Suprapubic skin (tissue), 4 donors: ENCODE data around the gene SLC26A4. TPM values are rescaled to one million over a fixed set of nuclear protein-coding genes. Genes with fewer than 3 reads are reported as not detected.

Experiments
- DNase-seq, 2 donors: peaks; one replicate each; pipeline ENCODE4 v3.0.0-alpha.2; 2019; ENCODE audit warnings: low spot score in 2 of 2
- H3K27ac ChIP-seq: fragments of 200-600 bp; sonication (generic); one replicate; pipeline ENCODE4 v1.5.1; 2019
- H3K27me3 ChIP-seq: fragments of 200-600 bp; sonication (generic); one replicate; pipeline ENCODE4 v1.5.1; 2019
- H3K36me3 ChIP-seq: fragments of 200-600 bp; sonication (generic); one replicate; pipeline ENCODE4 v1.5.1; 2019
- H3K4me1 ChIP-seq: fragments of 200-600 bp; sonication (generic); one replicate; pipeline ENCODE4 v1.5.1; 2019
- H3K4me3 ChIP-seq: fragments of 200-600 bp; sonication (generic); one replicate; pipeline ENCODE4 v1.5.1; 2019; ENCODE audit warnings: mild to moderate bottlenecking
- H3K9me3 ChIP-seq: fragments of 200-600 bp; sonication (generic); one replicate; pipeline ENCODE4 v1.5.1; 2019
- EP300 ChIP-seq: sonication (generic); formaldehyde crosslinking; IDR thresholded peaks from one replicate; pipeline ENCODE4 v1.6.1; 2017; ENCODE audit warnings: antibody characterized with exemption
- POLR2A ChIP-seq, 2 donors: fragments of 450-650 bp; IDR thresholded peaks; one replicate each; pipeline ENCODE4 v1.6.1; 2017; ENCODE audit warnings: antibody characterized with exemption in 2 of 2, mild to moderate bottlenecking in 2 of 2, moderate library complexity in 2 of 2
- POLR2AphosphoS5 ChIP-seq, 3 donors: sonication (generic); formaldehyde crosslinking; IDR thresholded peaks; one replicate each; pipeline ENCODE4 v1.6.1; 2017; ENCODE audit warnings: antibody characterized with exemption in 3 of 3
- WGBS: methylation state at CpG from one replicate; pipeline ENCODE4 v1.1.5; 2018; 5-methylcytosine and 5-hydroxymethylcytosine counted together
- total RNA-seq, 4 donors: library from RNA; depleted of rRNA; stranded (reverse); fragments of >200 nt; gene quantifications; one replicate each; pipeline ENCODE4 v1.1.0, GENCODE V29; 2016
- TF ChIP-seq, protein P1 (sequence below), 2 donors: fragments of 200-600 bp in 1 of 2; fragments of 450-650 bp in 1 of 2; sonication (generic) in 1 of 2; IDR thresholded peaks; one replicate each; pipeline ENCODE4 v1.5.1; 2016 to 2019; ENCODE audit warnings: antibody characterized with exemption in 2 of 2, mild to moderate bottlenecking in 1 of 2, moderate library complexity in 1 of 2

SLC26A4 gene
- total RNA-seq, 4 donors from 2014 or later, result 0.13 to 0.26 (median 0.24) TPM; not detected in 1

DNA sequence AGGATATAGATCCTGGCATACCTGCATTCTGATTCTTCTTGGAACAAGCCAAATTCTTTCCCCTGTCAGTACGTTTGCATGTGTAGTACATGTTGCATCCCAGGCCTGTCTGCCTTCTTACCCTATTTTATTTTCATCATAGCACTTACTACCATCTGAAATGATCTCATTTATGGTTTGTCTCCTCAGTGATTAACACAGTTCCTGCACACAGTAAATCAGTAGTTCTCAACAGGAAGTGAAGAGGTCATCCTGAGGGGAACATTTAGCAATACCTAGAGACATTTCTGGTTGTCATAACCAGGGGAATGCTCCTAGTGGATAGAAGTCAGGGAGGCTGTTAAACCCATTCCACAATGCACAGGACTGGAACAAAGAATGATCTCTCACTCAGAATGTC is 38.2 kb upstream of the SLC26A4 start:
- Histone ChIP-seq H3K27me3 (no peaks in the 10 kb centered on the region), H3K36me3 (peaks cover 21% of the 10 kb centered on the region), H3K27ac (no peak overlapping the region), H3K4me1 (no peaks in the 10 kb centered on the region), H3K9me3 (no peaks in the 10 kb centered on the region), H3K4me3 (no peak overlapping the region)
- TF ChIP-seq EP300 (no peak), POLR2AphosphoS5 (IDR thresholded peaks at IDR 0.05) (no peak), POLR2A (IDR thresholded peaks at IDR 0.05) (no peak)
- TF ChIP-seq, protein P1, sequence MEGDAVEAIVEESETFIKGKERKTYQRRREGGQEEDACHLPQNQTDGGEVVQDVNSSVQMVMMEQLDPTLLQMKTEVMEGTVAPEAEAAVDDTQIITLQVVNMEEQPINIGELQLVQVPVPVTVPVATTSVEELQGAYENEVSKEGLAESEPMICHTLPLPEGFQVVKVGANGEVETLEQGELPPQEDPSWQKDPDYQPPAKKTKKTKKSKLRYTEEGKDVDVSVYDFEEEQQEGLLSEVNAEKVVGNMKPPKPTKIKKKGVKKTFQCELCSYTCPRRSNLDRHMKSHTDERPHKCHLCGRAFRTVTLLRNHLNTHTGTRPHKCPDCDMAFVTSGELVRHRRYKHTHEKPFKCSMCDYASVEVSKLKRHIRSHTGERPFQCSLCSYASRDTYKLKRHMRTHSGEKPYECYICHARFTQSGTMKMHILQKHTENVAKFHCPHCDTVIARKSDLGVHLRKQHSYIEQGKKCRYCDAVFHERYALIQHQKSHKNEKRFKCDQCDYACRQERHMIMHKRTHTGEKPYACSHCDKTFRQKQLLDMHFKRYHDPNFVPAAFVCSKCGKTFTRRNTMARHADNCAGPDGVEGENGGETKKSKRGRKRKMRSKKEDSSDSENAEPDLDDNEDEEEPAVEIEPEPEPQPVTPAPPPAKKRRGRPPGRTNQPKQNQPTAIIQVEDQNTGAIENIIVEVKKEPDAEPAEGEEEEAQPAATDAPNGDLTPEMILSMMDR (IDR thresholded peaks at IDR 0.05), result no peak
- 68% methylated on average over 1 of the region's 1 CpG for WGBS
- DNase-seq, result no peak

DNA sequence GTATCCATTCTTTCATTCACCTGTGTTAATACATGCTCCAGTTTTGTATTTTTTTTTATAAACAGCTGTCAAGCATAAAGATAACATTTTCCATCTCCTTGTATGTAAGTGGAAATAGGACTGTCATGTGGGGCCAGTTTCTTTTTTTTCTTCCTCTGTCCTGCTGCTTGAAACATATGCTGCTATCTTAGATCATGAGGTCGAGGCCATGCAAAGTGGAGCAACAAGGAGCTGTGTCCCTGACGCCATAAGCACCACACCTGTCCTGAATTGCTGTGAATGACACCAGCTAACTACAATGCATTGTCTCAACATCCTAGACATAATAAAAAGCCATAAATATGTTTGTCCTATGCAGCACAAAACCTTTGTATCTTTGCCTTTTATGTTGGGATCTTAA is 37.7 kb upstream of the SLC26A4 start:
- no peak for DNase-seq
- Histone ChIP-seq H3K36me3 (peaks cover 21% of the 10 kb centered on the region), H3K9me3 (no peaks in the 10 kb centered on the region), H3K4me3 (no peak overlapping the region), H3K27me3 (no peaks in the 10 kb centered on the region), H3K27ac (no peak overlapping the region), H3K4me1 (no peaks in the 10 kb centered on the region)
- TF ChIP-seq POLR2A (IDR thresholded peaks at IDR 0.05), result no peak
- TF ChIP-seq POLR2AphosphoS5 (IDR thresholded peaks at IDR 0.05), result no peak
- TF ChIP-seq, protein P1 (IDR thresholded peaks at IDR 0.05), result no peak
- no peak for TF ChIP-seq EP300
- 69% methylated on average over 2 of the region's 2 CpGs for WGBS

DNA sequence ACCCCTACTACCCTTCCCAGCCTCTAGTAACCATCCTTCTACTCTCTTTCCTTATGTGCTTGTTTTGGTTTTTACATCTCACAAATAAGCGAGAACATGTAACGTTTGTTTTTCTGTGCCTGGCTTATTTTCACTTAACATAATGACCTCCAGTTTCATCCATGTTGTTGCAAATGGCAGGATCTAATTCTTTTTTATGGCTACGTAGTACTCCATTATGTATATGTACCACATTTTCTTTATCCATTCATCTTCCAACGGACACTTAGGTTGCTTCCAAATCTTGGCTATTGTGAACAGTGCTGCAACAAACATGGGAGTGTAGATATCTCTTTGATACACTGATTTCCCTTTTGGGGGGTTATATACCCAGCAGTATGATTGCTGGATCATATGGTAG is 33.6 kb upstream of the SLC26A4 start:
- Histone ChIP-seq H3K27me3 (no peaks in the 10 kb centered on the region), H3K4me1 (no peaks in the 10 kb centered on the region), H3K4me3 (no peak overlapping the region), H3K27ac (no peak overlapping the region), H3K36me3 (peaks cover 3% of the 10 kb centered on the region), H3K9me3 (no peaks in the 10 kb centered on the region)
- DNase-seq, result no peak
- 97% methylated on average over 4 of the region's 4 CpGs for WGBS
- no peak for TF ChIP-seq POLR2A (IDR thresholded peaks at IDR 0.05)
- no peak for TF ChIP-seq EP300

DNA sequence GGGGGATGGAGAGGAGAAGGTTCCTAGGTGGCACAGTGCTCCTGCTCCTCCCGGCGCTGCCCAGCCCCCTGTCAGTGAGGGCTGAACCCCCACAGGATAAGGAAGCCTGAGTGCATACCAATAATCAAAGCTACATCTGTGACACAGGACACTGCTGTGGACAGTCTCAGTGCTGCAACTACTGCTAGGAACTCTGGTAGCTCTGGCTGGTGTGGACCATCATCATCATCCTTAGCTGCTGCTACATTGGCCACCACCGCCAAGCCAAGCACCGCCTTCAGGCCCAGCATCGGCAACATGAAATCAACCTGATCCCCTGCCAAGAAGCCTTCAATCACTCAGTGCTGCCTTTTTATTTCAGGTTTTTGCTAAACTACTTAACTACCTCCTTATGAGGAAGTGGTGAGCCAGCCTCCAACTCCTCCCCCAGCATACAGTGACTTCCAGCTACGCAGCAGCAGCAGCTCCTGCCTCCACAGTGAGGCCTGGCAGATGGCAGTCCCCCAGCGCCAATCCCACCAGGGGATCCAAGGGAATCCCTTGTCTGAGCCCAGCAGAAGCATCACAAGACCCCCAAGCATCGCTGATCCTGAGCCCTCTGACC is 32.1 kb upstream of the SLC26A4 start:
- TF ChIP-seq EP300, result no peak
- no peak for TF ChIP-seq POLR2A (IDR thresholded peaks at IDR 0.05)
- TF ChIP-seq, protein P1 (IDR thresholded peaks at IDR 0.05), result no peak
- no peak for TF ChIP-seq POLR2AphosphoS5 (IDR thresholded peaks at IDR 0.05)
- H3K27ac ChIP-seq, result no peak overlapping the region
- H3K4me3 ChIP-seq, result no peak overlapping the region
- peaks cover 3% of the 10 kb centered on the region for H3K36me3 ChIP-seq
- no peaks in the 10 kb centered on the region for H3K4me1 ChIP-seq
- DNase-seq, result no peak
- no peaks in the 10 kb centered on the region for H3K9me3 ChIP-seq
- no peaks in the 10 kb centered on the region for H3K27me3 ChIP-seq
- WGBS, result 85% methylated on average over 8 of the region's 8 CpGs

DNA sequence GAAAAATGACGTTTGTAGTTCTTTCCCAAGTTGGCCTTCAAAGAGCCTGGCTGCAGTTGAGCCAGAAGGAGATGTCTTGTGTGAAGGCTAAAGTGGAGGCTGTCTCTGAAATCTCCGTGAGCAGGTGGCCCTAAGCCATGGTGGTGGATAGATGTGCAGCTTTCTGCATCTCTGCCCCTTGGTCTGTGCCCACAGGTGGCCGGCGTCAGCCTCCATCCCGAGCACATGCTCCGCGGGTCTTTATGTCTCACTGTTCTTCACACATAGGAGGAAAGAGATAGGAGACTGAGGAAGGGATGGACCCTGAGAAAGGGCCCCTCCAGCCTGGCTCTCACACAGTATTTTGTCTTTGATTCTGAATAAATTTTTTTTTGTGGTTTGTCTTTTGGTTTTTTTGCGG is 30.3 kb upstream of the SLC26A4 start:
- TF ChIP-seq EP300 (no peak), POLR2AphosphoS5 (IDR thresholded peaks at IDR 0.05) (no peak), POLR2A (IDR thresholded peaks at IDR 0.05) (no peak)
- TF ChIP-seq, protein P1 (IDR thresholded peaks at IDR 0.05), result no peak
- no peak overlapping the region for H3K4me3 ChIP-seq
- WGBS, result 92% methylated on average over 8 of the region's 8 CpGs
- no peak for DNase-seq
- H3K4me1 ChIP-seq, result no peaks in the 10 kb centered on the region
- H3K27me3 ChIP-seq, result no peaks in the 10 kb centered on the region
- H3K9me3 ChIP-seq, result no peaks in the 10 kb centered on the region
- H3K27ac ChIP-seq, result no peak overlapping the region
- peaks cover 3% of the 10 kb centered on the region for H3K36me3 ChIP-seq
